ENCODE measurements around the gene PRKCA. TPM values are rescaled to one million over a fixed set of nuclear protein-coding genes. Genes with fewer than 3 reads are reported as not detected.

The PRKCA gene
- total RNA-seq, 1 experiment from 2014 or later = 29.6 TPM

GRCh38 chr17:66571745-66572144, 269.3 kb downstream of the PRKCA start:
- Mint-ChIP-seq H3K27ac (ENCODE audit: unreplicated experiment) (no peak overlapping the region), H3K27me3 (ENCODE audit: insufficient read depth, unreplicated experiment) (no peaks in the 10 kb centered on the region), H3K4me3 (ENCODE audit: unreplicated experiment) (no peak overlapping the region), H3K4me1 (ENCODE audit: low read depth, unreplicated experiment) (peaks cover 6% of the 10 kb centered on the region), H3K9me3 (ENCODE audit: unreplicated experiment) (no peaks in the 10 kb centered on the region), H3K36me3 (ENCODE audit: insufficient read depth, unreplicated experiment) (no peaks in the 10 kb centered on the region)
- TF ChIP-seq CTCF (IDR thresholded peaks at IDR 0.05; ENCODE audit: insufficient read depth in 1 of 2, low read depth in 1 of 2, low read length in 1 of 2, severe bottlenecking in 1 of 2, unreplicated experiment in 1 of 2) = no peak
- Histone ChIP-seq H3K36me3 (ENCODE audit: control insufficient read depth, insufficient read depth, low read length) (no peaks in the 10 kb centered on the region), H3K4me3 (ENCODE audit: low read depth, low read length) (no peak overlapping the region), H3K9me3 (no peaks in the 10 kb centered on the region), H3K27me3 (replicated peaks; ENCODE audit: control insufficient read depth, insufficient read depth, low read length) (no peaks in the 10 kb centered on the region), H3K4me1 (0 out of 2 replicates have a peak, but pooled peaks cover 11% of the 10 kb centered on the region)
- POLR2A ChIA-PET = no interaction called here
- DNase-seq = no peak
- CTCF ChIA-PET = no interaction called here
- intact Hi-C loops (cut with micrococcal nuclease; ENCODE audit: unreplicated experiment) = no loop called here
- no TSS peak for BruUV-seq (replicated peaks)

GRCh38 chr17:66573078-66573477, 270.7 kb downstream of the PRKCA start:
- H3K36me3 ChIP-seq (ENCODE audit: control insufficient read depth, insufficient read depth, low read length) = no peaks in the 10 kb centered on the region
- ChIA-PET POLR2A (interaction anchor here (0.5 kb wide), 1 partner anchor 158 kb away, joined by 6 read pairs; no protein-coding TSS in a partner anchor), CTCF (no interaction called here)
- H3K36me3 Mint-ChIP-seq (ENCODE audit: insufficient read depth, unreplicated experiment) = no peaks in the 10 kb centered on the region
- H3K4me3 ChIP-seq (ENCODE audit: low read depth, low read length) = no peak overlapping the region
- no peak overlapping the region for H3K4me3 Mint-ChIP-seq (ENCODE audit: unreplicated experiment)
- H3K4me1 ChIP-seq = 0 out of 2 replicates have a peak, but pooled peaks cover 7% of the 10 kb centered on the region
- intact Hi-C loops (cut with micrococcal nuclease; ENCODE audit: unreplicated experiment) = no loop called here
- no peaks in the 10 kb centered on the region for H3K9me3 Mint-ChIP-seq (ENCODE audit: unreplicated experiment)
- no TSS peak for BruUV-seq (replicated peaks)
- no peaks in the 10 kb centered on the region for H3K9me3 ChIP-seq
- no peak for TF ChIP-seq CTCF (IDR thresholded peaks at IDR 0.05; ENCODE audit: insufficient read depth in 1 of 2, low read depth in 1 of 2, low read length in 1 of 2, severe bottlenecking in 1 of 2, unreplicated experiment in 1 of 2)
- H3K4me1 Mint-ChIP-seq (ENCODE audit: low read depth, unreplicated experiment) = no peaks in the 10 kb centered on the region
- H3K27ac Mint-ChIP-seq (ENCODE audit: unreplicated experiment) = no peak overlapping the region
- DNase-seq = no peak
- H3K27me3 Mint-ChIP-seq (ENCODE audit: insufficient read depth, unreplicated experiment) = no peaks in the 10 kb centered on the region
- H3K27me3 ChIP-seq (replicated peaks; ENCODE audit: control insufficient read depth, insufficient read depth, low read length) = no peaks in the 10 kb centered on the region

GRCh38 chr17:66574123-66574522, 271.7 kb downstream of the PRKCA start:
- Histone ChIP-seq H3K9me3 (no peaks in the 10 kb centered on the region), H3K4me1 (peaks cover 10% of the 10 kb centered on the region; the same call in 1 of the 2 replicates), H3K36me3 (ENCODE audit: control insufficient read depth, insufficient read depth, low read length) (no peaks in the 10 kb centered on the region), H3K27me3 (replicated peaks; ENCODE audit: control insufficient read depth, insufficient read depth, low read length) (no peaks in the 10 kb centered on the region), H3K4me3 (ENCODE audit: low read depth, low read length) (no peak overlapping the region)
- no peaks in the 10 kb centered on the region for H3K36me3 Mint-ChIP-seq (ENCODE audit: insufficient read depth, unreplicated experiment)
- intact Hi-C loops (cut with micrococcal nuclease; ENCODE audit: unreplicated experiment) = no loop called here
- CTCF ChIA-PET = no interaction called here
- H3K9me3 Mint-ChIP-seq (ENCODE audit: unreplicated experiment) = no peaks in the 10 kb centered on the region
- H3K27ac Mint-ChIP-seq (ENCODE audit: unreplicated experiment) = no peak overlapping the region
- TF ChIP-seq CTCF (IDR thresholded peaks at IDR 0.05; ENCODE audit: insufficient read depth in 1 of 2, low read depth in 1 of 2, low read length in 1 of 2, severe bottlenecking in 1 of 2, unreplicated experiment in 1 of 2) = no peak
- H3K4me3 Mint-ChIP-seq (ENCODE audit: unreplicated experiment) = no peak overlapping the region
- POLR2A ChIA-PET = no interaction called here
- BruUV-seq (replicated peaks) = no TSS peak
- peaks cover 7% of the 10 kb centered on the region for H3K4me1 Mint-ChIP-seq (ENCODE audit: low read depth, unreplicated experiment)
- DNase-seq = no peak
- H3K27me3 Mint-ChIP-seq (ENCODE audit: insufficient read depth, unreplicated experiment) = no peaks in the 10 kb centered on the region

All from Caco-2 (cell line).